GM23248 (cell line): ENCODE measurements around the gene GEN1. TPM values are rescaled to one million over a fixed set of nuclear protein-coding genes. Genes with fewer than 3 reads are reported as not detected.

Source experiments
- DNase-seq: peaks from one replicate; pipeline ENCODE4 v3.0.0-alpha.2; 2015
- H2AFZ ChIP-seq: fragments of 200-600 bp; sonication (generic); 2 replicates; pipeline ENCODE4 v1.6.1; 2016; ENCODE audit warnings: antibody characterized with exemption
- H3F3A ChIP-seq: fragments of 200-600 bp; sonication (generic); 2 replicates; pipeline ENCODE4 v1.6.1; 2016; ENCODE audit warnings: mild to moderate bottlenecking, antibody characterized with exemption, mixed run types; ENCODE audit not compliant: insufficient read depth
- H3K27ac ChIP-seq: fragments of 200-600 bp; sonication (generic); 2 replicates; pipeline ENCODE4 v1.5.1; 2016; ENCODE audit warnings: mild to moderate bottlenecking
- H3K27me3 ChIP-seq: fragments of 200-600 bp; sonication (generic); replicated peaks from 2 replicates; pipeline ENCODE4 v1.6.1; 2016; ENCODE audit warnings: mild to moderate bottlenecking; ENCODE audit not compliant: insufficient read depth
- H3K36me3 ChIP-seq: fragments of 200-600 bp; sonication (generic); 2 replicates; pipeline ENCODE4 v1.6.1; 2016; ENCODE audit warnings: low read depth, mild to moderate bottlenecking
- H3K4me1 ChIP-seq: fragments of 200-600 bp; sonication (generic); 2 replicates; pipeline ENCODE4 v1.6.1; 2016; ENCODE audit warnings: mild to moderate bottlenecking; ENCODE audit not compliant: insufficient read depth
- H3K4me2 ChIP-seq: fragments of 200-600 bp; sonication (generic); one replicate; pipeline ENCODE4 v1.6.1; 2016; ENCODE audit warnings: mild to moderate bottlenecking; ENCODE audit not compliant: unreplicated experiment
- H3K4me3 ChIP-seq: fragments of 200-600 bp; sonication (generic); 2 replicates; pipeline ENCODE4 v1.5.1; 2016; ENCODE audit warnings: mild to moderate bottlenecking
- H3K79me2 ChIP-seq: fragments of 200-600 bp; sonication (generic); 2 replicates; pipeline ENCODE4 v1.6.1; 2016; ENCODE audit warnings: mild to moderate bottlenecking; ENCODE audit not compliant: insufficient read depth
- H3K9ac ChIP-seq: fragments of 200-600 bp; sonication (generic); 2 replicates; pipeline ENCODE4 v1.6.1; 2016; ENCODE audit warnings: mild to moderate bottlenecking
- H3K9me2 ChIP-seq: fragments of 200-600 bp; sonication (generic); 2 replicates; pipeline ENCODE4 v1.6.1; 2016; ENCODE audit warnings: mixed run types, mild to moderate bottlenecking, moderate library complexity; ENCODE audit not compliant: insufficient read depth
- H3K9me3 ChIP-seq: fragments of 200-600 bp; sonication (generic); one replicate; pipeline ENCODE4 v1.6.1; 2017; ENCODE audit warnings: low read depth
- H4K20me1 ChIP-seq: fragments of 200-600 bp; sonication (generic); 2 replicates; pipeline ENCODE4 v1.6.0; 2016; ENCODE audit not compliant: insufficient read depth
- EZH2 ChIP-seq: fragments of 200-600 bp; sonication (generic); IDR thresholded peaks from 2 replicates; pipeline ENCODE4 v1.6.1; 2018; ENCODE audit warnings: antibody characterized with exemption, mild to moderate bottlenecking; ENCODE audit not compliant: insufficient read depth, poor library complexity, severe bottlenecking
- EZH2phosphoT487 ChIP-seq: fragments of 200-600 bp; sonication (generic); IDR thresholded peaks from 2 replicates; pipeline ENCODE4 v1.6.1; 2018; ENCODE audit warnings: antibody characterized with exemption, moderate library complexity, mild to moderate bottlenecking, low read depth; ENCODE audit not compliant: insufficient read depth
- WGBS, 2 experiments: methylation state at CpG; one replicate each; pipeline ENCODE4 v1.1.6; 2015 to 2017; ENCODE audit warnings: low lambda C conversion rate in 2 of 2, low coverage in 1 of 2; ENCODE audit errors: missing lambda C conversion rate in 2 of 2; 5-methylcytosine and 5-hydroxymethylcytosine counted together
- in situ Hi-C: fragments of 300-500 bp; cut with MboI; formaldehyde crosslinking; loops from 2 replicates; pipeline ENCODE4 v1.15.0; 2020
- polyA plus RNA-seq: library from polyadenylated mRNA; unstranded; fragments of >200 nt; fragmentation: Nextera tagmentation; extraction: Ambion mirVana; gene quantifications from 2 replicates; pipeline ENCODE4 v1.2.1, GENCODE V29; 2016
- total RNA-seq: library from RNA; depleted of rRNA; stranded (reverse); fragments of >200 nt; shearing (Covaris generic); gene quantifications from 2 replicates; pipeline ENCODE4 v1.2.3, GENCODE V29; 2014

GEN1 gene
- total and polyA plus RNA-seq, 2 experiments from 2014 or later, result 3.9 to 10.2 TPM

GRCh38 chr2:17719562-17720371, 34.2 kb upstream of the GEN1 start:
- Histone ChIP-seq H3K9me3 (no peaks in the 10 kb centered on the region), H3K36me3 (peaks cover 57% of the 10 kb centered on the region), H3K4me1 (no peaks in the 10 kb centered on the region; the same call in 1 of the 2 replicates), H3K4me2 (no peak overlapping the region), H3K9me2 (no peaks in the 10 kb centered on the region), H3K27ac (no peak overlapping the region), H2AFZ (no peak overlapping the region), H3F3A (peaks cover 8% of the 10 kb centered on the region; the same call in 1 of the 2 replicates), H3K27me3 (no peaks in the 10 kb centered on the region), H3K4me3 (no peak overlapping the region), H3K9ac (no peak overlapping the region), H4K20me1 (no peaks in the 10 kb centered on the region), H3K79me2 (no peaks in the 10 kb centered on the region)
- in situ Hi-C loops, result no loop called here
- WGBS, 2 experiments, result 66 to 70% methylated on average over 4 of the region's 4 CpGs
- TF ChIP-seq EZH2phosphoT487, result no peak
- TF ChIP-seq EZH2, result no peak
- DNase-seq, result peak; percentile 48

GRCh38 chr2:17728210-17728609, 25.7 kb upstream of the GEN1 start:
- Histone ChIP-seq H3K4me3 (no peak overlapping the region), H3F3A (no peaks in the 10 kb centered on the region), H3K9me3 (no peaks in the 10 kb centered on the region), H3K27me3 (no peaks in the 10 kb centered on the region), H3K4me2 (no peak overlapping the region), H3K9ac (no peak overlapping the region), H2AFZ (no peak overlapping the region), H3K36me3 (peaks cover 57% of the 10 kb centered on the region), H4K20me1 (no peaks in the 10 kb centered on the region), H3K4me1 (no peaks in the 10 kb centered on the region; the same call in 1 of the 2 replicates), H3K9me2 (no peaks in the 10 kb centered on the region), H3K27ac (no peak overlapping the region), H3K79me2 (no peaks in the 10 kb centered on the region)
- 92 to 96% methylated on average over 5 to 6 of the region's 6 CpGs for WGBS, 2 experiments
- TF ChIP-seq EZH2, result no peak
- TF ChIP-seq EZH2phosphoT487, result no peak
- in situ Hi-C loops, result no loop called here
- no peak for DNase-seq

- H3K4me3 ChIP-seq, result no peak overlapping the region
- in situ Hi-C loops, result no loop called here
- peaks cover 45% of the 10 kb centered on the region for H3K36me3 ChIP-seq
- H3K27ac ChIP-seq, result no peak overlapping the region
- no peak for TF ChIP-seq EZH2phosphoT487
- TF ChIP-seq EZH2, result no peak
- DNase-seq, result no peak
- no peaks in the 10 kb centered on the region for H4K20me1 ChIP-seq
- H3K9me2 ChIP-seq, result no peaks in the 10 kb centered on the region
- no peaks in the 10 kb centered on the region for H3K79me2 ChIP-seq
- H3F3A ChIP-seq, result no peaks in the 10 kb centered on the region
- no peaks in the 10 kb centered on the region; the same call in 1 of the 2 replicates for H3K4me1 ChIP-seq
- H3K9me3 ChIP-seq, result no peaks in the 10 kb centered on the region
- no peaks in the 10 kb centered on the region for H3K27me3 ChIP-seq
- H2AFZ ChIP-seq, result no peak overlapping the region
- no peak overlapping the region for H3K9ac ChIP-seq
- no peak overlapping the region for H3K4me2 ChIP-seq
- WGBS, 2 experiments, result 98 to 99% methylated on average over 2 of the region's 2 CpGs
Measured at GRCh38 chr2:17729880-17730279, 24.1 kb upstream of the GEN1 start.

GRCh38 chr2:17733599-17733998, 20.3 kb upstream of the GEN1 start:
- Histone ChIP-seq H3K9ac (no peak overlapping the region), H3K36me3 (peaks cover 40% of the 10 kb centered on the region), H3K79me2 (peaks cover 14% of the 10 kb centered on the region), H3K4me1 (peaks cover 21% of the 10 kb centered on the region), H3K9me3 (no peaks in the 10 kb centered on the region), H3K27ac (no peak overlapping the region), H3K4me2 (no peak overlapping the region), H3K27me3 (no peaks in the 10 kb centered on the region), H4K20me1 (no peaks in the 10 kb centered on the region), H3K4me3 (no peak overlapping the region), H3F3A (peaks cover 21% of the 10 kb centered on the region), H3K9me2 (no peaks in the 10 kb centered on the region), H2AFZ (no peak overlapping the region)
- in situ Hi-C loops, result no loop called here
- WGBS, 2 experiments, result 98 to 100% methylated on average over 1 of the region's 1 CpG
- DNase-seq, result no peak
- TF ChIP-seq EZH2, result no peak
- no peak for TF ChIP-seq EZH2phosphoT487
